Stimulated activated CD4-positive, alpha-beta T cell treated with anti-CD3 and anti-CD28 coated beads, Interleukin-2, amount 100 ng/mL, for 4 hours (primary cell): ENCODE results near the gene ITGB5.
"Not testable (repeated sequence)": the region's sequence is repeated elsewhere in the genome, so short reads cannot be mapped to it uniquely, and the experiment has no call there.

Source experiments
- DNase-seq: peaks from one replicate; pipeline ENCODE4 v3.0.0-alpha.2; 2020; ENCODE audit warnings: low read depth

The ITGB5 gene

GRCh38 chr3:124752051-124752450 is 135.1 kb downstream of the ITGB5 start:
- no peak for DNase-seq

- DNase-seq: no peak
Measured at GRCh38 chr3:124751501-124751900, 135.7 kb downstream of the ITGB5 start.

GRCh38 chr3:124749877-124750276 is 137.3 kb downstream of the ITGB5 start:
- DNase-seq: not testable (repeated sequence)

GRCh38 chr3:124748560-124749198 is 138.5 kb downstream of the ITGB5 start:
- DNase-seq: no peak

- no peak for DNase-seq
Measured at GRCh38 chr3:124747111-124747981, 139.8 kb downstream of the ITGB5 start.

GRCh38 chr3:124745756-124746155 is 141.4 kb downstream of the ITGB5 start:
- DNase-seq: no peak

GRCh38 chr3:124741027-124741426 is 146.1 kb downstream of the ITGB5 start:
- no peak for DNase-seq

GRCh38 chr3:124731760-124732159 is 155.4 kb downstream of the ITGB5 start:
- DNase-seq: no peak

GRCh38 chr3:124730941-124731297 is 156.2 kb downstream of the ITGB5 start:
- no peak for DNase-seq

GRCh38 chr3:124730129-124730940 is 156.8 kb downstream of the ITGB5 start, which contains the start of gene UMPS:
Gene UMPS, plus strand, starts transcription at chr3:124730452. Its CDS starts 20 bp downstream, at chr3:124730472.
- DNase-seq: peak; percentile 91

GRCh38 chr3:124722589-124722988 is 164.6 kb downstream of the ITGB5 start:
- DNase-seq: no peak

- DNase-seq: no peak
Measured at GRCh38 chr3:124714223-124714853, 172.8 kb downstream of the ITGB5 start.
